Fibroblast of lung (primary cell): ENCODE data around the gene NR3C2. TPM values are rescaled to one million over a fixed set of nuclear protein-coding genes. Genes with fewer than 3 reads are reported as not detected.

Source experiments
- DNase-seq, 2 donors: peaks; one replicate each; pipeline versions ENCODE4 v3.0.0 to v3.0.0-alpha.2; 2010; ENCODE audit warnings: low read depth in 2 of 2
- H2AFZ ChIP-seq: 2 replicates; pipeline ENCODE4 v1.5.1; 2012; ENCODE audit warnings: low read length, control low read depth, inconsistent platforms
- H3K27ac ChIP-seq: 2 replicates; pipeline ENCODE4 v1.5.1; 2011; ENCODE audit warnings: low read length, control low read depth; ENCODE audit not compliant: insufficient read depth
- H3K27me3 ChIP-seq: 2 replicates; pipeline ENCODE4 v1.5.1; 2011; ENCODE audit warnings: mild to moderate bottlenecking, low read length; ENCODE audit not compliant: control insufficient read depth, insufficient read depth
- H3K36me3 ChIP-seq: 2 replicates; pipeline ENCODE4 v1.5.1; 2011; ENCODE audit warnings: low read length; ENCODE audit not compliant: control insufficient read depth, insufficient read depth
- H3K4me1 ChIP-seq: 2 replicates; pipeline ENCODE4 v1.5.1; 2011; ENCODE audit warnings: low read length; ENCODE audit not compliant: control insufficient read depth, insufficient read depth; ENCODE audit errors: extremely low read depth
- H3K4me2 ChIP-seq: 2 replicates; pipeline ENCODE4 v1.5.1; 2011; ENCODE audit warnings: low read length, control low read depth; ENCODE audit not compliant: insufficient read depth; ENCODE audit errors: extremely low read depth
- H3K4me3 ChIP-seq, 4 experiments: fragments of 200-600 bp in 1 of 4; sonication (generic) in 1 of 4; replicated peaks in 1 of 4; 2 replicates each; pipeline ENCODE4 v1.5.1; 2011 to 2016; ENCODE audit warnings: low read length in 4 of 4, low read depth in 3 of 4, mild to moderate bottlenecking in 3 of 4, control low read depth in 2 of 4, inconsistent platforms in 1 of 4, mixed read lengths in 1 of 4; ENCODE audit not compliant: insufficient read depth in 1 of 4; ENCODE audit errors: control extremely low read depth in 1 of 4
- H3K79me2 ChIP-seq: 2 replicates; pipeline ENCODE4 v1.5.1; 2012; ENCODE audit warnings: mild to moderate bottlenecking, low read length, inconsistent platforms; ENCODE audit not compliant: control insufficient read depth, insufficient read depth
- H3K9ac ChIP-seq: 2 replicates; pipeline ENCODE4 v1.5.1; 2011; ENCODE audit warnings: mild to moderate bottlenecking, low read length, control low read depth; ENCODE audit not compliant: insufficient read depth
- H3K9me3 ChIP-seq: 2 replicates; pipeline ENCODE4 v1.5.1; 2012; ENCODE audit warnings: low read depth, low read length; ENCODE audit not compliant: control insufficient read depth, insufficient read depth
- H4K20me1 ChIP-seq: 2 replicates; pipeline ENCODE4 v1.5.1; 2011; ENCODE audit warnings: low read length; ENCODE audit not compliant: control insufficient read depth, insufficient read depth; ENCODE audit errors: extremely low read depth
- EZH2 ChIP-seq: IDR thresholded peaks from 2 replicates; pipeline ENCODE4 v1.5.1; 2012; ENCODE audit warnings: low read length, control low read depth, mild to moderate bottlenecking; ENCODE audit errors: missing control alignments
- polyA plus RNA-seq, 2 donors: library from polyadenylated mRNA; depleted of rRNA in 1 of 2; stranded (reverse) in 1 of 2; unstranded in 1 of 2; fragments of >200 nt; gene quantifications; 2 replicates each; pipeline ENCODE4 v1.2.1, GENCODE V29; 2011 to 2012; ENCODE audit warnings: missing spikeins in 1 of 2
- total RNA-seq: library from RNA; depleted of rRNA; stranded (reverse); fragments of >200 nt; gene quantifications from 2 replicates; pipeline ENCODE4 v1.2.1, GENCODE V29; 2014
- TF ChIP-seq, protein P1 (sequence below), 2 donors: IDR thresholded peaks in 1 of 2; conservative IDR thresholded peaks in 1 of 2; 1 replicate in 1 of 2; 2 replicates in 1 of 2; pipeline ENCODE4 v1.5.1; 2011 to 2012; ENCODE audit warnings: low read length in 2 of 2, control low read depth in 1 of 2, inconsistent platforms in 1 of 2, low read depth in 1 of 2, mild to moderate bottlenecking in 1 of 2

Gene NR3C2
- total and polyA plus RNA-seq, 2 donors (not counting 1 experiment from before 2014, with no cell fraction given): 1.9 to 7.4 TPM

DNA sequence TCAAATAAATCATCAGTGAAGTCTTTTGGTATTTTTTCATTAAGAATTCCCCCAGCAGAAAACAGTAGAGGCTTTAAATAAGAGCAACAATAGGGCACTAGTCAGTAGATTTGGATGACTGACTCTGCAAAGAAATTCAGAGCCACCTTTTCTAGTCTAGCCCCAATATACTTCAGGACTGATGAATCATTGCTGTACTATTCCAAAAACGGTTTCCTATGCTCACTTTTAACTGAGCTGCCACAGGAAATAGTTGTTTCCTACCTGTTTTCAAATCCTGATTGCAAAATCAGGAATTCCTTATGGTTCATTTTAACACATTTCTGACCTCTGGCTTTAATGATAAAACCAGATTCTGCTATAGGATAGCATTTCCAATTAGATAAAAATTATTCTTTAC lies 171.6 kb downstream of the NR3C2 start:
- H3K27me3 ChIP-seq: no peaks in the 10 kb centered on the region
- no peak overlapping the region for H3K27ac ChIP-seq
- H3K4me3 ChIP-seq: no peak overlapping the region
- DNase-seq: peak in 1 of 2 donors; percentile 29
- H3K4me2 ChIP-seq: no peak overlapping the region
- no peaks in the 10 kb centered on the region for H3K9me3 ChIP-seq
- no peak overlapping the region for H3K9ac ChIP-seq
- no peaks in the 10 kb centered on the region for H3K4me1 ChIP-seq
- TF ChIP-seq, protein P1, sequence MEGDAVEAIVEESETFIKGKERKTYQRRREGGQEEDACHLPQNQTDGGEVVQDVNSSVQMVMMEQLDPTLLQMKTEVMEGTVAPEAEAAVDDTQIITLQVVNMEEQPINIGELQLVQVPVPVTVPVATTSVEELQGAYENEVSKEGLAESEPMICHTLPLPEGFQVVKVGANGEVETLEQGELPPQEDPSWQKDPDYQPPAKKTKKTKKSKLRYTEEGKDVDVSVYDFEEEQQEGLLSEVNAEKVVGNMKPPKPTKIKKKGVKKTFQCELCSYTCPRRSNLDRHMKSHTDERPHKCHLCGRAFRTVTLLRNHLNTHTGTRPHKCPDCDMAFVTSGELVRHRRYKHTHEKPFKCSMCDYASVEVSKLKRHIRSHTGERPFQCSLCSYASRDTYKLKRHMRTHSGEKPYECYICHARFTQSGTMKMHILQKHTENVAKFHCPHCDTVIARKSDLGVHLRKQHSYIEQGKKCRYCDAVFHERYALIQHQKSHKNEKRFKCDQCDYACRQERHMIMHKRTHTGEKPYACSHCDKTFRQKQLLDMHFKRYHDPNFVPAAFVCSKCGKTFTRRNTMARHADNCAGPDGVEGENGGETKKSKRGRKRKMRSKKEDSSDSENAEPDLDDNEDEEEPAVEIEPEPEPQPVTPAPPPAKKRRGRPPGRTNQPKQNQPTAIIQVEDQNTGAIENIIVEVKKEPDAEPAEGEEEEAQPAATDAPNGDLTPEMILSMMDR (conservative IDR thresholded peaks at IDR 0.05 in 1 of 2, IDR thresholded peaks at IDR 0.05 in 1 of 2; ENCODE audit: low read depth in 1 of 2, low read length in 2 of 2): no peak
- TF ChIP-seq EZH2: no peak
- H2AFZ ChIP-seq: no peak overlapping the region
- no peaks in the 10 kb centered on the region for H3K36me3 ChIP-seq
- H3K79me2 ChIP-seq: no peaks in the 10 kb centered on the region
- H4K20me1 ChIP-seq: no peaks in the 10 kb centered on the region

- Histone ChIP-seq H3K9me3 (no peaks in the 10 kb centered on the region), H3K4me1 (no peaks in the 10 kb centered on the region), H3K4me3 (no peak overlapping the region), H3K36me3 (no peaks in the 10 kb centered on the region), H4K20me1 (no peaks in the 10 kb centered on the region), H3K79me2 (no peaks in the 10 kb centered on the region), H3K27ac (no peak overlapping the region), H3K4me2 (no peak overlapping the region), H3K27me3 (no peaks in the 10 kb centered on the region), H2AFZ (no peak overlapping the region), H3K9ac (no peak overlapping the region)
- DNase-seq: no peak
- TF ChIP-seq EZH2: no peak
- TF ChIP-seq, protein P1 (conservative IDR thresholded peaks at IDR 0.05 in 1 of 2, IDR thresholded peaks at IDR 0.05 in 1 of 2; ENCODE audit: low read depth in 1 of 2, low read length in 2 of 2): no peak
Observed at GRCh38 chr4:148268835-148269234, 173.4 kb downstream of the NR3C2 start.

GRCh38 chr4:148266921-148267320 lies 175.3 kb downstream of the NR3C2 start:
- Histone ChIP-seq H3K27me3 (no peaks in the 10 kb centered on the region), H3K9ac (no peak overlapping the region), H4K20me1 (no peaks in the 10 kb centered on the region), H3K9me3 (no peaks in the 10 kb centered on the region), H3K4me3 (no peak overlapping the region), H3K4me2 (no peak overlapping the region), H2AFZ (no peak overlapping the region), H3K27ac (no peak overlapping the region), H3K4me1 (no peaks in the 10 kb centered on the region), H3K79me2 (no peaks in the 10 kb centered on the region), H3K36me3 (no peaks in the 10 kb centered on the region)
- no peak for DNase-seq
- TF ChIP-seq, protein P1 (conservative IDR thresholded peaks at IDR 0.05 in 1 of 2, IDR thresholded peaks at IDR 0.05 in 1 of 2; ENCODE audit: low read depth in 1 of 2, low read length in 2 of 2): no peak
- no peak for TF ChIP-seq EZH2
